ENCODE measurements around the gene LANCL2. TPM values are rescaled to one million over a fixed set of nuclear protein-coding genes. Genes with fewer than 3 reads are reported as not detected.
"Not testable (repeated sequence)": the region's sequence is repeated elsewhere in the genome, so short reads cannot be mapped to it uniquely, and the experiment has no call there.

The LANCL2 gene
- total RNA-seq, 4 donors from 2014 or later, result 12.6 to 23.3 (median 18.6) TPM

- no peak for TF ChIP-seq CTCF (IDR thresholded peaks at IDR 0.05)
- DNase-seq (ENCODE audit: low spot score) (no peak), ATAC-seq (ENCODE audit: low FRiP score) (no peak)
These were observed 44.5 kb downstream of the LANCL2 start for GRCh38 chr7:55409482-55410225.

- DNase-seq (ENCODE audit: low spot score) (no peak), ATAC-seq (ENCODE audit: low FRiP score) (no peak)
- no peak for TF ChIP-seq CTCF (IDR thresholded peaks at IDR 0.05)
These were observed 45.6 kb downstream of the LANCL2 start for GRCh38 chr7:55410667-55411239.

DNA sequence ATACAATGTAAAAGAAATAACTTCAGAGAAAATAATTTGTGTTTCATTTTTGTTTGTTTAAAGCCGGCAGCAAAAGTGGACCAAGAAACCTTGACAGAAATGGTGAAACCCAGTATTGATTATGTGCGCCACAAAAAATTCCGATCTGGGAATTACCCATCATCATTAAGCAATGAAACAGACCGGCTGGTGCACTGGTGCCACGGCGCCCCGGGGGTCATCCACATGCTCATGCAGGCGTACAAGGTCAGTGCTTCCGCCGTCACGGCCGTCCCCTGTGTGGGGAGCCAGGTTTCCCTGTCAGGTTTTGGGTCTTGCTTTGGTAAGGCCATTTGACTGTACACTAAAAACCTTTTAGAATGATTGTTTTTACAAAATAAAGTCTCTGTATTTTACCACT, 46.7 kb downstream of the LANCL2 start:
- no peak for DNase-seq (ENCODE audit: low spot score)
- no peak for ATAC-seq (ENCODE audit: low FRiP score)
- TF ChIP-seq CTCF (IDR thresholded peaks at IDR 0.05), result no peak

DNA sequence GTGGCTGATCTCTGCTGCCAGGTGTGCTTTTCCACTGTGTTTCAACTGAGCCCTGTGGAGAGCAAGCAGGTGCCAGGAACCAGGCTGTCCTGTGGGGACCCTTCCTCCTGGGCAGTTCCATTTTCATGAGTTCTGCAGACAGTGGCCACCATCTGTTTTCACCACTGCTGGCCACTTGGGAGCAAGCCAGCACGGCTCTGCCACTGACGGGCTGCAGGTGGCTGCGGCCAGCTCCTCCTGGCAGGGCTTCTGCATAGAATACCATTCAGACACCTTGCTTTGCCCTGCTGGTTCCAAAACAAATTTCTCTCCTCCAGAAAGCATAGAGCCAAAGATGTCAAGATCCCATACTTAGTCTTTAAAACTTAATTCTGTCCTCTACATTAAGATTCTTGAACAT, 48.3 kb downstream of the LANCL2 start:
- DNase-seq (ENCODE audit: low spot score) (no peak), ATAC-seq (ENCODE audit: low FRiP score) (no peak)
- no peak for TF ChIP-seq CTCF (IDR thresholded peaks at IDR 0.05)

DNA sequence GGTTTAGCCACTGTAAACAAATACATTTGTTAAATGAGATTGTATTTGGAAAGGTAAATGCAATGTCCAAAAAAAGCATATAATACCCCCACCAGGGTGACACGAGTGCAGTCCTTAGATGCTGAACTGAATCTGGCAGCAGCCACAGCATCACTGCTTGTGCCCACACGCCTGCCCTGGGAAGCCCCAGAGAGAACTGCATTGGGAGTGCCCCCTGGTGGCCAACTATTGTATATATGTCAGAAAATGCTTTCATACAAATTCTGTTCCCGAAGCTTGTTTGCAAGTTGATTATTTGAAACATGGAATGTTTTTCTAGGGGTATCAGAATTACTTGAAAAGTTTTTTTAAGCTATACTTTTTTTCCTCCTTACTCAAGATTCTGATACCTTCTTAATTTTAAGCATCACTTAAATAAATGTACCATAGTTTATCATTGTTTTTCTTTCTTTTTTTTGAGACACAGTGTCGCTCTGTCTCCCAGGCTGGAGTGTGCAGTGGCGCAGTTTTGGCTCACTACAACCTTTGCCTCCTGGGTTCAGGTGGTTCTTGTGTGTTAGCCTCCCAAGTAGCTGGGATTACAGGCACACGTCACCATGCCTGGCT, 50.1 kb downstream of the LANCL2 start:
- TF ChIP-seq CTCF (IDR thresholded peaks at IDR 0.05), result peak in 2 of 3 donors; percentile 47 to 73
- DNase-seq (ENCODE audit: low spot score) (peak; percentile 86), ATAC-seq (ENCODE audit: low FRiP score) (peak; percentile 83)

DNA sequence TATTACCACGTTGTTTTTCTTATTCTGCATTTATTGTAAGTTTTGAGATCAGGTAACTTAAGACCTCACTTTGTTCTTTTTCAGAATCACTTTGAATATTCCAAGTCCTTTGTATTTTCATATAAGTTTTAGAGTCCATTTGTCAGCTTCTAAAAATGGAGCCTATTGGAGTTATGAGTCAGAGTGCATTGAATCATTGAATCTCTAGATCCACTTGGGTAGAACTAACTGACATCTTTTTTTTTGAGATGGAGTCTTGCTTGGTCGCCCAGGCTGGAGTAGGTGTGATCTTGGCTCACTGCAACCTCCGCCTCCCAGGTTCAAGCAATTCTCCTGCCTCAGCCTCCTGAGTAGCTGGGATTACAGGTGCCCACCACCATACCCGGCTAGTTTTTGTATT, 52.3 kb downstream of the LANCL2 start:
- not testable (repeated sequence) for DNase-seq (ENCODE audit: low spot score); ATAC-seq (ENCODE audit: low FRiP score)

GRCh38 chr7:55420530-55420929, 55.4 kb downstream of the LANCL2 start:
- ATAC-seq (ENCODE audit: low FRiP score) (no peak), DNase-seq (ENCODE audit: low spot score) (no peak)
- no peak for TF ChIP-seq CTCF (IDR thresholded peaks at IDR 0.05)
